Upper lobe of right lung (tissue), 1 donor: ENCODE results near the gene INPP4B. TPM values are rescaled to one million over a fixed set of nuclear protein-coding genes. Genes with fewer than 3 reads are reported as not detected.

ENCODE experiments used
- ATAC-seq: fragments of 200-7000 bp; cut with Tn5 transposase; one replicate; pipeline ENCODE4 v1.9.1; 2020; ENCODE audit warnings: mild to moderate bottlenecking, moderate library complexity
- DNase-seq: peaks from one replicate; pipeline ENCODE4 v3.0.0-alpha.2; 2020
- H3K27ac ChIP-seq: fragments of 200-600 bp; one replicate; pipeline ENCODE4 v1.8.0; 2022
- H3K27me3 ChIP-seq: fragments of 200-600 bp; one replicate; pipeline ENCODE4 v1.8.0; 2022; ENCODE audit warnings: mild to moderate bottlenecking
- H3K36me3 ChIP-seq: fragments of 200-600 bp; one replicate; pipeline ENCODE4 v1.8.0; 2022
- H3K4me1 ChIP-seq: fragments of 200-600 bp; one replicate; pipeline ENCODE4 v1.8.0; 2022
- H3K4me3 ChIP-seq: fragments of 200-600 bp; one replicate; pipeline ENCODE4 v1.8.0; 2022; ENCODE audit warnings: mild to moderate bottlenecking
- H3K9me3 ChIP-seq: fragments of 200-600 bp; one replicate; pipeline ENCODE4 v1.8.0; 2022
- CTCF ChIP-seq: fragments of 200-600 bp; IDR thresholded peaks from one replicate; pipeline ENCODE4 v1.8.0; 2022; ENCODE audit warnings: antibody characterized with exemption
- intact Hi-C: fragments of 100-400 bp; cut with DNase I; formaldehyde crosslinking; loops from one replicate; pipeline ENCODE4 v1.11.0; 2022
- total RNA-seq: library from RNA; stranded (reverse); fragmentation: NEBNext Ultra II Directional; extraction: Animal tissue kit (Norgen Biotek cat#: 25700); gene quantifications from one replicate; pipeline ENCODE4 v1.2.1, GENCODE V29; 2021
- donor health status: DM: no; HTN: yes; CAD: no; lungs with severe emphysema.

The INPP4B gene
- total RNA-seq, 1 donor from 2014 or later: 20.7 TPM

- intact Hi-C loops: no loop called here
Measured at GRCh38 chr4:142329313-142329712, 516.8 kb downstream of the INPP4B start.

DNA sequence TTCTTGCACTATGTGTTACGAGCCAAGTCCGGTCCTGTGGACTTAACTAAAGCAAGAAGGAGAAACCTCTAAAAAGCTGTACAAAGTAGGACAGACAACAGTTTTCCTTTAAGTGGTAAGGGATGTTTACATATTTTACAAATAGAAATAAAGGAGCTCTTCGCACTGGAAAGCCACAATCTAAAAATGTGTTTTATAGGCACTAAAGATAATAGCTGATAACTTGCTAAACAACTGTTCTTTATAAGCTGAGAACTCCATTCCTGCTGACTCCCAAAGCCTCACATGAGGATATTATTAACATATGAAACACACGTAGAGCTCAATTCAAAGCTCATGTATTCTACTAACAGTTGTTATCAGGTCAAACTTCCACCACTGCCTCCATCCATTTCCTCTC lies 519.9 kb downstream of the INPP4B start:
- Histone ChIP-seq H3K9me3 (no peaks in the 10 kb centered on the region), H3K4me3 (no peak overlapping the region), H3K36me3 (no peaks in the 10 kb centered on the region), H3K27ac (no peak overlapping the region), H3K27me3 (no peaks in the 10 kb centered on the region), H3K4me1 (peaks cover 6% of the 10 kb centered on the region)
- TF ChIP-seq CTCF: no peak
- no peak for DNase-seq
- ATAC-seq: no peak
- intact Hi-C loops: no loop called here

More at GRCh38 chr4:142329313-142329712, 516.8 kb downstream of the INPP4B start:
- no peak overlapping the region for H3K4me3 ChIP-seq
- ATAC-seq: no peak
- H3K27me3 ChIP-seq: no peaks in the 10 kb centered on the region
- H3K9me3 ChIP-seq: no peaks in the 10 kb centered on the region
- no peaks in the 10 kb centered on the region for H3K36me3 ChIP-seq
- no peak for TF ChIP-seq CTCF
- peaks cover 6% of the 10 kb centered on the region for H3K4me1 ChIP-seq
- no peak for DNase-seq
- H3K27ac ChIP-seq: no peak overlapping the region

GRCh38 chr4:142324572-142324971 lies 521.5 kb downstream of the INPP4B start:
- no peak for DNase-seq
- intact Hi-C loops: no loop called here
- H3K27me3 ChIP-seq: no peaks in the 10 kb centered on the region
- H3K27ac ChIP-seq: no peak overlapping the region
- no peaks in the 10 kb centered on the region for H3K36me3 ChIP-seq
- ATAC-seq: no peak
- no peaks in the 10 kb centered on the region for H3K4me1 ChIP-seq
- no peaks in the 10 kb centered on the region for H3K9me3 ChIP-seq
- no peak overlapping the region for H3K4me3 ChIP-seq
- no peak for TF ChIP-seq CTCF

GRCh38 chr4:142322996-142323395 lies 523.1 kb downstream of the INPP4B start:
- intact Hi-C loops: no loop called here
- TF ChIP-seq CTCF: no peak
- no peak for ATAC-seq
- Histone ChIP-seq H3K4me3 (no peak overlapping the region), H3K9me3 (no peaks in the 10 kb centered on the region), H3K27ac (no peak overlapping the region), H3K4me1 (no peaks in the 10 kb centered on the region), H3K27me3 (no peaks in the 10 kb centered on the region), H3K36me3 (no peaks in the 10 kb centered on the region)
- no peak for DNase-seq

- Histone ChIP-seq H3K27me3 (no peaks in the 10 kb centered on the region), H3K4me1 (peaks cover 19% of the 10 kb centered on the region), H3K27ac (no peak overlapping the region), H3K4me3 (no peak overlapping the region), H3K36me3 (no peaks in the 10 kb centered on the region), H3K9me3 (no peaks in the 10 kb centered on the region)
- DNase-seq (no peak), ATAC-seq (no peak)
- intact Hi-C loops: no loop called here
- no peak for TF ChIP-seq CTCF
Measured at GRCh38 chr4:142318280-142318679, 527.8 kb downstream of the INPP4B start.

- no peak for TF ChIP-seq CTCF
- intact Hi-C loops: no loop called here
- Histone ChIP-seq H3K4me1 (peaks cover 19% of the 10 kb centered on the region), H3K27me3 (no peaks in the 10 kb centered on the region), H3K36me3 (no peaks in the 10 kb centered on the region), H3K9me3 (no peaks in the 10 kb centered on the region), H3K4me3 (no peak overlapping the region), H3K27ac (no peak overlapping the region)
- ATAC-seq (no peak), DNase-seq (no peak)
Measured at GRCh38 chr4:142316913-142317312, 529.2 kb downstream of the INPP4B start.
